AML-193 (cell line): Measurements from ENCODE around the gene P2RX1.
A peak's percentile ranks its signal among the peaks of the same experiment; 100 is the strongest.

Source experiments
- DNase-seq, 2 experiments: peaks; one replicate each; lab custom pipeline; 2025; lab: John Stamatoyannopoulos, UW

The P2RX1 gene

GRCh38 chr17:3887804-3888203, 28.5 kb downstream of the P2RX1 start:
- no peak for DNase-seq

GRCh38 chr17:3887394-3887793, 28.9 kb downstream of the P2RX1 start:
- DNase-seq = no peak

GRCh38 chr17:3886776-3887175, 29.5 kb downstream of the P2RX1 start:
- DNase-seq = peak; percentile 5 to 19

- DNase-seq = no peak
Observed at GRCh38 chr17:3885970-3886369, 30.3 kb downstream of the P2RX1 start.

- DNase-seq = no peak
Observed at GRCh38 chr17:3885271-3885670, 31.0 kb downstream of the P2RX1 start.

- DNase-seq = no peak
Observed at GRCh38 chr17:3884188-3884587, 32.1 kb downstream of the P2RX1 start.

GRCh38 chr17:3882276-3882675, 34.0 kb downstream of the P2RX1 start:
- no peak for DNase-seq

- no peak for DNase-seq
Observed at GRCh38 chr17:3880983-3881382, 35.3 kb downstream of the P2RX1 start.

- DNase-seq = no peak
Observed at GRCh38 chr17:3879591-3880417, 36.5 kb downstream of the P2RX1 start.

- no peak for DNase-seq
Observed at GRCh38 chr17:3879186-3879585, 37.1 kb downstream of the P2RX1 start.

GRCh38 chr17:3877220-3877619, 39.0 kb downstream of the P2RX1 start:
- DNase-seq = no peak

- no peak for DNase-seq
Observed at GRCh38 chr17:3875317-3875716, 40.9 kb downstream of the P2RX1 start.

- no peak for DNase-seq
Observed at GRCh38 chr17:3873862-3874261, 42.4 kb downstream of the P2RX1 start.

GRCh38 chr17:3870871-3871306, 45.4 kb downstream of the P2RX1 start:
- no peak for DNase-seq

- no peak for DNase-seq
Observed at GRCh38 chr17:3867606-3868005, 48.7 kb downstream of the P2RX1 start.

- no peak for DNase-seq
Observed at GRCh38 chr17:3867106-3867505, 49.2 kb downstream of the P2RX1 start.

GRCh38 chr17:3866276-3866675, 50.0 kb downstream of the P2RX1 start:
- DNase-seq = no peak

GRCh38 chr17:3865176-3865575, 51.1 kb downstream of the P2RX1 start:
- DNase-seq = no peak

GRCh38 chr17:3864534-3864933, 51.7 kb downstream of the P2RX1 start:
- DNase-seq = no peak

GRCh38 chr17:3861761-3862681, 54.2 kb downstream of the P2RX1 start:
- DNase-seq = no peak

GRCh38 chr17:3860939-3861700, 55.1 kb downstream of the P2RX1 start:
- DNase-seq = no peak

- no peak for DNase-seq
Observed at GRCh38 chr17:3859940-3860339, 56.3 kb downstream of the P2RX1 start.
